HT1080 (cell line): ENCODE data around the gene PRSS12. TPM values are rescaled to one million over a fixed set of nuclear protein-coding genes. Genes with fewer than 3 reads are reported as not detected.
"Not testable (repeated sequence)": the region's sequence is repeated elsewhere in the genome, so short reads cannot be mapped to it uniquely, and the experiment has no call there.

Experiments
- DNase-seq: peaks from one replicate; pipeline ENCODE4 v3.0.0-alpha.2; 2015; ENCODE audit warnings: low read depth
- total RNA-seq: library from RNA; depleted of rRNA; stranded (reverse); fragments of >200 nt; shearing (Covaris generic); gene quantifications from 2 replicates; pipeline ENCODE4 v1.2.3, GENCODE V29; 2014

The PRSS12 gene
- total RNA-seq, 1 experiment from 2014 or later: 0.56 TPM

DNA sequence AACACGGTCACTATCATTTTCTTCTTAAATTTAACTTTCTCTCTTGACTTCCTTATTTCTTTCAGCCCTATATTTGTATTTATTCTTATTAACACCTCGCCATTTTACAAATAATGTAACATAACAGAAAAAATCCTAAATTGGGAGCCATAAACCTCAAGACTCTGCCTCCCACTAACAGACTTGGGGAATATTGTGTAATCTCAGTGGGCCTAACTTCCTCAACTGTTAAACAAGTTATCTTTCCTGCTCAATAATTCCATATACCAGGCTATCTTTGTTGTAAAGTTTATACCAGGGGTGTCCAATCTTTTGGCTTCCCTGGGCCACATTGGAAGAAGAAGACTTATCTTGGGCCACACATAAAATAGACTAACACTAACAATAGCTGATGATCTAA lies 26.2 kb downstream of the PRSS12 start:
- no peak for DNase-seq

DNA sequence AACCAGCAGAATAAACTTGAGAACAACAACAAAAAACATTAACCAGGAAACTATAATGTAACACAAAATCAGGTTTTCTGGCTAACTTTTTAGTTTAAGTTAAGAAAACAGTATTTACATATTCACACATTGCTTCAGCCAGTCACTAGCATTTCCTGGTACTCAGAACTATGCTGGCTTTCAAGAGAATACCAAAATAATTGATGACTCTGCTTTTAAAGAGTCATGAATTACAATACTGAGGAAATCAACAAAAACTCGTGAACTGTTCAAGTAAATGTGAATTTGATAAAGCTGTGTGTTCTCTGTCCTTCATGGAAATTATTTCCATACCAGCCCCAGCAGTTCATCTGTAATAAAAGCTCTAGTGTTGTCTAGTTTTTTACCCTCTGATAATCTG lies 27.4 kb downstream of the PRSS12 start:
- no peak for DNase-seq

DNA sequence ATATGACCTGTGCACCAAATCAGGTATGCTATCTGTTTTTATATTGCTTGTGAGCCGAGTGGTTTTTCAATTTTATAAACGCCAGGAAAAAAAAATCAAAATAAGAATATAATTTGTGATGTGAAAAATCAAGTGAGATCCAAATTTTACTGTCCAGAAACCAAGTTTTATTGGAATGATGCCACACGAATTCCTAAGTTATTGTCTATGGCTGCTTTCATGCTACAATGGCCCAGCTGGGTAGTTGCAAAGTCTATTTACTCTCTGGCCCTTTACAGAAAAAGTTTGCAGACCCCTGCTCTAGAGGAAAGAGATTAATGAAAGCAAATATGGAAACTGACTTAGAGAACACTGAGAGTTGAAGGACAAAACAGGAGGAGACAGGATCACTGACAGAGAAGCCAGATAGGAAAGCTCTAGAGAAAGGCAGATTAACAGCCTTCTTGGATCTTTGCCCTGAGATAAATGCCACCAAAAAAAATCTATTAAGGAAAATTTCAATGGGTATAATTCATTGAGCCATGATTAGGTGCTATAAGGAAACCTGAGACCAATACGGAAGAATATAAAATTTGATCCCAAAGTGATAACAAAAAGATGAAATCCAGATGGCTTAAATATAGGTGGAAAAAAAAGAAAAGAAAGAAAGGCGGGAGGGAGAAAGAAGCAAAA lies 29.8 kb downstream of the PRSS12 start:
- DNase-seq: no peak

GRCh38 chr4:118318931-118319330 lies 33.9 kb downstream of the PRSS12 start:
- no peak for DNase-seq

DNA sequence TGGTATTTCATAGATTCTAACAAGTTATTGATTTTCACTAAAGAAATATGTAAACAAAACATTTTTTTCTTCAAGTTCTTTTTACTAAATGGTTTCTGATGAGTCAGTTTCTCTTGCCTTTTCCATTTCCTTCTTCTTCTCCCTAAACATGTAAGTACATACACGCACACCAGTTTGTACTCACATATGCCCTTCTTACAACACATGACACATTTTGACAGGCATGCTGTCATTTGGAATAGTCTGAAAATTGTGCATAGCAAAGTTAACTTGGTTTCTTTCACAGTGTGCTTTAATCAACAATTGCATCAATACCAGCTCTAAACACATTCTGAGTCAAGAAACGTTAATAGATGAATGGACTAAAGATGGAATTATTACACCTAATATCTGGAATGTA lies 35.1 kb downstream of the PRSS12 start:
- no peak for DNase-seq

GRCh38 chr4:118314221-118314620 lies 38.6 kb downstream of the PRSS12 start:
- no peak for DNase-seq

DNA sequence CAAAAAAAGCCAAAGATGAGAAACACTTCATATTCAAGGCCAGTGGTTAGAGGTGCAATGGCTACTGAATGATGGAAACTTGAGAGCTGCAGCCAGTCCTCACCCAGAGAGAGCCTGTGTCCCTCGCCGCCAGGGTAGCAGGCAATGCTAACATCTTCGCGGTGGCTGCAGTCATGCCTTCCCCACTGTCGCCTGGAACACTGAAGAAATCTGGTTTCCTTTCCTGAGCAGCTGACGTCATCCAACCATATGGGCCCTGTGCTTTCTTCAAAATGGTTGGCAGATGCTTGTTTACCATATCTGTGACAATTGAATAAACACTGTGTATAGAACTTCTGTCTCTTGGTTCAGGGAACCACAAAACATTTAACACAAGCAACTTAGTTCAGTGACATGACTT lies 39.7 kb downstream of the PRSS12 start:
- no peak for DNase-seq

DNA sequence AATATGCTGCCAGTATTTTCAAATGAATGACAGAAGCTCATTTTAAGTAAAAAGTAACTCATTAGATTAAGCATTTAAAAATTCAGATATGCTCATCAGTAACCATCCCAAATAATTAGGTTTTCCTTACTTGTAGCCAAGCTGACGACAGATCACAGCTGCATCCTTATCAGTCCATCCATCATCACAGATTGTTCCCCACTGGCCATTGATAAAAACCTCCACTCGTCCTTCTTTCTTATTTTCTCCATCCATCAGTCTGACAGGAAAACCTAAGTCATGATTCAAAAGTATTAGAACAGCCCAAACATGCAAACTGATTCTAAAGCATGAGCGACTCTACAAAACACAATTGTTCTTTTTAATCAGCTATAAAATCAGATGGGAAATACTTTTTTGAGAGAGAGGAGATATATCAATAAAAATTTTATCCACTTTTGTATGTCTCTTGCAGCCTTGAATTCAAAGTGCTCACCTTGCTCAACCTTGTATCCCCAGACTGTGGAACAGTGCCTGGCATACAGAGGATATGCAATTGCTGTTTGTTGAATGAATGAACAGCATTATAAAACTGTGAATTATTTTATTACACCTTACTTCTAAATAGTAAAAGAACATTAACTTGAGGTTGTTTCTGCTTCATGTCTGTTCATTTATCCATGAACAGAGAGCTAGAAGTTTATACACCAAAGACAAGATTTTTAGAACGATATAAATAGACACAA lies 44.3 kb downstream of the PRSS12 start:
- DNase-seq: no peak

- DNase-seq: no peak
These were observed 45.2 kb downstream of the PRSS12 start for GRCh38 chr4:118307643-118308042.

DNA sequence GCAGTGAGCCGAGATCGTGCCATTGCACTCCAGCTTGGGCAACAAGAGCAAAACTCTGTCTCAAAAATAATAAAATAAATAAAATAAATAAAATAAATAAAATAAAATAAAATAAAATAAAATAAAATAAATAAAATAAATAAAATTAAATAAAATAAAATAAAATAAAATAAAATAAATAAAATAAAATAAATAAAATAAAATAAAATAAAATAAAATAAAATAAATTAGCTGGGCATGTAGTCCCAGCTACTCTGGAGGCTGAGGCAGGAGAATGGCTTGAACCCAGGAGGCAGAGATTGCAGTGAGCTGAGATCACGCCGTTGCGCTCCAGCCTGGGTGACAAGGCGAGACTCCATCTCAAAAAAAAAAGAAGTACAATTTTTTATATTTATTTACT lies 53.2 kb downstream of the PRSS12 start:
- DNase-seq: not testable (repeated sequence)

GRCh38 chr4:118296729-118297128 lies 56.1 kb downstream of the PRSS12 start:
- no peak for DNase-seq

GRCh38 chr4:118290951-118291350 lies 61.9 kb downstream of the PRSS12 start:
- DNase-seq: peak; percentile 11

DNA sequence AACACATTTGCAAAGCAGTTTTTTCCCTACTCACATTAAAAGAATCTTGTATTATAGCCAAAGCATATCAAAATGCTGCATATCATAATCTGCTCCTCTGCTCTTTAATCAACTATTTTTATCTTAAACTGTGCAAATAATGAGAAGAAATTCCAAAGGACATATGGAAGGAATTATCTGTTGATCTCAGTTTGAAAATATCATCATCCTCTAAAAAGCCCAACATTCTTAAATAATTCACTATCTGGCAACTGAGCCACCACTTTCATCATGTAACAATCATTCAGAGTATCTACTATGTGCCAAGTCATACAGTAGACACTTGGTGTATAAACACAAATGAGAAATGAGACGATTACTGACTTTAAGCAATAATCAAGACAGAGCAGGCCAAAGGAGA lies 63.0 kb downstream of the PRSS12 start:
- DNase-seq: no peak

DNA sequence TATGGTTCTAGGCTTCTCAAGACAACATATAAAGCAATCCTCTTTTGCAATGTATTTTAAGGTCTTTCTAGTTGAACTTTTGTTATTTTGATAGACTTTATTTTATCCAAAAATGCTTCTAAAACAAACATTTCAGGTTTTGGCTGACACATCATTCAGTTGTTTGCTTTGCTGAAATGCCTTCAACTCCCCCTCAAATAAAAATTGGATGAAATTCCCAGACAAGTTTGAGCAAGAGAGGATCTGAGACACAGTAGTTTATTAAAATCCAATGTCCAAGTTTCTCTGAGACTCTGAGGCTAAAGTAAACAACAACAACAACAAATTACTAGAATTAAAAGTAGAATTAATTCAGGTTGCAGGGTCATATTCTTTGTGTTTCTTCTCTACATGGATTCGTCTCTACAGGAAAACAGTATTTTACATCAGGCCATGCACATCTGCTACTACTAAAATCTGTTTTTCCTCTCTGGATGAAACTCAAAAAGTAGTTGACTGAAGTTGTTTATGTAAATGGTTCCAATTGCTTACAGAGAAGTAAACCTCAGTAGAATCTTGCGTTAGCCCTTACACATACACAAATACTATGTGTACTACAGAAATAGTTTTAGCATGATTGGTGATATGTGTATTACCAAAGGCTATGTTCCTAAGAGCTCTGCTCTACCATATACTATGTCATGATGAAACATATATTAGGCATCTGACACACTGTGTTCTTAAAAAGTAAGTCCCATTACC lies 64.9 kb downstream of the PRSS12 start:
- no peak for DNase-seq

DNA sequence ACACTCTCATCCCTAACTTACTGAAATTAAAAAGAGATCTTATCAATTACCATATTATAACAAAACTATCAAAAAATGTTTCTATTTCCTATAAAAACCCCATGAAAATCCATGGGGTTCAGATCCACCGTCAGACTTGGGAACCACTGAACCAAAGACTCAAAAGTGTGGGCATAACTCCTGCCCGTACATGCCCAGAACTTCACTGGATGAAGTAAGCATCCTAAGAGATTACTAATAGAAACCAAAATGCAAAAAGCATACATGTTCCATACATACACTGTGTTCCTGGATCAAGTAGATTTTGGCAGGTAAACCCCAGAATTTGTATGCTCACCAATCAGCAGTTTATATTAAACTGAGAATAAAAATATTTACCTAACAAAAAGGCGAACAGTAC lies 66.1 kb downstream of the PRSS12 start:
- DNase-seq: no peak

DNA sequence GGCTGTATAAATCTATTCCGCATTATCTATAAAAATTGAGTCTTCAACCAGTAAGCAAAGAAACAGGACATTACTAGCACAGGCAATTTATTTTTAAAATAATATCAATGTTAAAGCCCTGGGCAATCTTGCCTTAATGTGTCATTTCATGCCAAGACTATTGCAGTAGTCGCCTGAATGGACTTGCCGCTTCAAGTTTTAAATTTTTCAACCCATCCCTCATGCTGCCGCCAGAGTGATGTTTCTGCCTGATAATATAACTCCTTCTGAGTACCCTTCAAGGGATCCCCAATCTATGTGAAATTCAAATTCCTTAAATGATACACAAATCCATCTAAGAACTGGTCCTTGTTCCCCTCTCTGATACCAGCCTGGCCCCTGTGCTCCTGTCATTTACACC lies 66.9 kb downstream of the PRSS12 start:
- DNase-seq: no peak

DNA sequence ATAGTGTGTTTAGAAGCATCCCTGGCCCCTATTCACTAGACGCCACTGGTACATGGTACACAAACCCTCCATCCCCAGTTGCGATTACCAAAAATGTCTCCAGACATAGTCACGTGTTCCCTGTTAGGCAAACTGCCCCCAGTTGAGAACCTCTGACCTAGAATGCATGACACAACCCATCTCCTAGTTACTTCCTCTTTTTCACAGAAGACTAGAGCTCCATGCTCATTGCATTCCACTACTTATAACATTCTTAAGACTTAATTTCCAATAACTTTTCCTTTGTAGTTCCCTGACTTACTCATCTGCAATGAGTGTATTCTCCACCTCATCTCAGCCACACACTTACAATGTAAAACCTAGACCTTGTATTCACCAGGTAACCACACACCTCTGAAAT lies 68.6 kb downstream of the PRSS12 start:
- DNase-seq: no peak

- DNase-seq: peak; percentile 78
These were observed 70.1 kb downstream of the PRSS12 start for GRCh38 chr4:118282692-118283091.

GRCh38 chr4:118281611-118282442 lies 71.0 kb downstream of the PRSS12 start:
- DNase-seq: peak; percentile 67

DNA sequence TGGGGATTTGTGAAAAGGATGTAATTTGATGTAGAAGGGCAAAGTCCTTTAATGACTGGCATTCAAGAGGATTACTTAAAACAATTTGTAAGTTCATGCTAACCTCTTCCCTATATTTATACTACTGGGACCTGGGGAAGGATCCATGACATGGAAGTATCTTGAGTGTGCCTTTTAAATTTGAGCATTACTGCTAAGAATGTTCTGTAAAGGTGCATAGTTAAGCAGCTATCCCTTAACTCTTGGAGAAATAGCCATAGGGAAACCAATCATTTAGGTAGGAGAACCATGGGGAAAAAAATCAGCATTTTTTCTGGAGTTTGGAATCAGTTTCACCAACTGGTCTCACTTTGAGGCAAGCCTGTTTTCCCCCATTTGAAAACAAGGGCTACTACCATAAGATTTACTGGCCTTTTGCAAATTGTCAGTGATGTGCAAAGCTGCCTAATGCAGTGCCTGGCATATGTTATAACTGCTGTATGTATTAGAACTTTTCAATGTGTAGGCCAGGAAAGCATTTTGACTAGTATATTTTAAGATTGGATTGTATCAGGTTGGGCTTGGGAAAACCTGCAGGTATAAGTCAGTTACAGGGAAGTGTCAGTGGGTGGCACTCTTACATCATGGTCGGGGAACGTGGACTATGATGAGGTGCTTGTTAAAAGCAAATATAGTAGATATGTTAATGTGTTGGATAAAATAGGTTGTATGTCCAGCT lies 72.1 kb downstream of the PRSS12 start:
- peak; percentile 77 for DNase-seq

GRCh38 chr4:118279920-118280432 lies 72.8 kb downstream of the PRSS12 start:
- peak; percentile 5 for DNase-seq
